HCT116 (cell line): ENCODE data around the gene ZC3H8. TPM values are rescaled to one million over a fixed set of nuclear protein-coding genes. Genes with fewer than 3 reads are reported as not detected.

Source experiments
- ATAC-seq: fragments of 200-7000 bp; cut with Tn5 transposase; 2 replicates; pipeline ENCODE4 v1.9.1; 2020; ENCODE audit warnings: mild to moderate bottlenecking, moderate library complexity
- BruUV-seq: library from RNA; stranded (reverse); fragments of 400-500 nt; replicated peaks from 2 replicates; lab custom pipeline; 2021; lab: Mats Ljungman, UMichigan
- CTCF ChIA-PET: fragments of 300-600 bp; sonication (Branson Sonifier 250); formaldehyde crosslinking; loops from one replicate; lab custom pipeline; 2021; ENCODE audit warnings: antibody characterized with exemption; lab: Charles Lee
- POLR2A ChIA-PET: fragments of 300-600, 350-600 bp; sonication (Branson Sonifier 250); formaldehyde crosslinking; loops from one replicate; lab custom pipeline; 2021; ENCODE audit warnings: antibody characterized with exemption; lab: Charles Lee
- RAD21 ChIA-PET, 2 experiments: fragments of 300-600 bp; sonication (Branson Sonifier 250); formaldehyde crosslinking; loops; one replicate each; lab custom pipeline; 2023; ENCODE audit warnings: low total read pairs in 2 of 2; ENCODE audit not compliant: uncharacterized antibody in 2 of 2, unreplicated experiment in 2 of 2, low non-redundant PET in 1 of 2; lab: Charles Lee
- DNase-seq: peaks from one replicate; pipeline ENCODE4 v3.0.0-alpha.2; 2010; ENCODE audit warnings: low read depth, low spot score
- H2AFZ ChIP-seq: fragments of 200-600 bp; shearing (Covaris generic), sonication (generic); 2 replicates; pipeline ENCODE4 v1.6.1; 2017; ENCODE audit warnings: low read depth, mixed run types, mixed read lengths, antibody characterized with exemption, low read length; ENCODE audit not compliant: poor library complexity, severe bottlenecking
- H3K27ac ChIP-seq: 2 replicates; pipeline ENCODE4 v1.5.1; 2012; ENCODE audit warnings: low read depth, low read length
- H3K27me3 ChIP-seq: fragments of 200-600 bp; sonication (generic); 2 replicates; pipeline ENCODE4 v1.6.1; 2016; ENCODE audit warnings: mixed run types, low read length, mixed read lengths; ENCODE audit not compliant: insufficient read depth
- H3K36me3 ChIP-seq, 2 experiments: fragments of 200-500 bp in 1 of 2; fragments of 200-600 bp in 1 of 2; sonication (Bioruptor generic) in 1 of 2; sonication (generic) in 1 of 2; 2 replicates each; pipeline versions ENCODE4 v1.5.1 to v1.6.1; 2014 to 2016; ENCODE audit warnings: low read length in 2 of 2, inconsistent platforms in 1 of 2, mixed read lengths in 1 of 2, mixed run types in 1 of 2; ENCODE audit not compliant: insufficient read depth in 2 of 2, control insufficient read depth in 1 of 2
- H3K4me1 ChIP-seq, 2 experiments: fragments of 200-600 bp in 1 of 2; sonication (generic) in 1 of 2; 2 replicates each; pipeline versions ENCODE4 v1.5.1 to v1.6.1; 2012 to 2017; ENCODE audit warnings: low read length in 2 of 2, inconsistent platforms in 1 of 2, mild to moderate bottlenecking in 1 of 2, mixed read lengths in 1 of 2, mixed run types in 1 of 2, moderate library complexity in 1 of 2; ENCODE audit not compliant: insufficient read depth in 2 of 2, control insufficient read depth in 1 of 2
- H3K4me2 ChIP-seq: fragments of 200-600 bp; sonication (generic); 2 replicates; pipeline ENCODE4 v1.6.1; 2017; ENCODE audit warnings: mixed run types, low read length, mixed read lengths
- H3K4me3 ChIP-seq, 2 experiments: fragments of 200-600 bp in 1 of 2; sonication (generic) in 1 of 2; replicated peaks in 1 of 2; 2 replicates each; pipeline ENCODE4 v1.5.1; 2011 to 2016; ENCODE audit warnings: low read length in 2 of 2, control low read depth in 1 of 2, low read depth in 1 of 2, mild to moderate bottlenecking in 1 of 2, mixed read lengths in 1 of 2, mixed run types in 1 of 2
- H3K79me2 ChIP-seq: fragments of 200-600 bp; sonication (generic); 2 replicates; pipeline ENCODE4 v1.6.1; 2017; ENCODE audit warnings: mild to moderate bottlenecking, mixed run types, low read length, moderate library complexity, mixed read lengths; ENCODE audit not compliant: insufficient read depth
- H3K9ac ChIP-seq: fragments of 200-600 bp; sonication (generic); 2 replicates; pipeline ENCODE4 v1.6.1; 2016; ENCODE audit warnings: low read length, mixed read lengths
- H3K9me2 ChIP-seq: fragments of 200-600 bp; sonication (generic), shearing (Covaris generic); 2 replicates; pipeline ENCODE4 v1.6.1; 2017; ENCODE audit warnings: mixed run types, mild to moderate bottlenecking, moderate library complexity; ENCODE audit not compliant: insufficient read depth
- H3K9me3 ChIP-seq, 2 experiments: fragments of 200-500 bp in 1 of 2; fragments of 200-600 bp in 1 of 2; sonication (Bioruptor generic) in 1 of 2; sonication (generic) in 1 of 2; 2 replicates each; pipeline ENCODE4 v1.6.1; 2014 to 2017; ENCODE audit warnings: low read length in 2 of 2, mixed read lengths in 2 of 2, inconsistent platforms in 1 of 2, low read depth in 1 of 2, mild to moderate bottlenecking in 1 of 2, mixed run types in 1 of 2, moderate library complexity in 1 of 2; ENCODE audit not compliant: control insufficient read depth in 1 of 2, insufficient read depth in 1 of 2
- H4K20me1 ChIP-seq: fragments of 200-600 bp; sonication (generic), shearing (Covaris generic); 2 replicates; pipeline ENCODE4 v1.6.1; 2017; ENCODE audit warnings: mixed run types, mild to moderate bottlenecking, moderate library complexity; ENCODE audit not compliant: insufficient read depth
- CBX3 ChIP-seq: IDR thresholded peaks from 2 replicates; pipeline ENCODE4 v1.6.1; 2012; ENCODE audit warnings: low read depth
- CEBPB ChIP-seq: IDR thresholded peaks from 2 replicates; pipeline ENCODE4 v1.6.1; 2012; ENCODE audit warnings: low read depth
- EGR1 ChIP-seq: IDR thresholded peaks from 2 replicates; pipeline ENCODE4 v1.6.1; 2012; ENCODE audit warnings: low read depth
- FOSL1 ChIP-seq: IDR thresholded peaks from 2 replicates; pipeline ENCODE4 v1.6.1; 2012; ENCODE audit warnings: low read depth
- POLR2AphosphoS5 ChIP-seq: IDR thresholded peaks from 2 replicates; pipeline ENCODE4 v1.6.1; 2011; ENCODE audit warnings: mild to moderate bottlenecking, low read depth, low read length, moderate library complexity
- YY1 ChIP-seq: IDR thresholded peaks from 2 replicates; pipeline ENCODE4 v1.6.1; 2011; ENCODE audit warnings: low read length, low read depth, moderate library complexity, mild to moderate bottlenecking; ENCODE audit not compliant: insufficient replicate concordance; ENCODE audit errors: extremely low read depth
- ZFX ChIP-seq: fragments of 450-650 bp; IDR thresholded peaks from 2 replicates; pipeline ENCODE4 v1.6.1; 2017
- ZNF274 ChIP-seq: fragments of 200-500 bp; sonication (Bioruptor generic); IDR thresholded peaks from 2 replicates; pipeline ENCODE4 v1.6.1; 2014; ENCODE audit warnings: mild to moderate bottlenecking, low read depth, low read length, inconsistent platforms
- intact Hi-C: fragments of 100-400 bp; cut with micrococcal nuclease; formaldehyde crosslinking; loops from 2 replicates; pipeline ENCODE4 v1.10.0; 2022
- total RNA-seq: library from RNA; stranded (reverse); gene quantifications from one replicate; pipeline ENCODE4 v1.2.1, GENCODE V29; 2021; ENCODE audit not compliant: unreplicated experiment

The ZC3H8 gene
- total RNA-seq, 1 experiment from 2014 or later, result 13.4 TPM

GRCh38 chr2:112295407-112296078, 40.7 kb upstream of the ZC3H8 start (continued):
- TF ChIP-seq EGR1 (no peak), CEBPB (no peak), POLR2AphosphoS5 (no peak), ZNF274 (no peak), YY1 (no peak), FOSL1 (no peak)

GRCh38 chr2:112293636-112294401, 39.0 kb upstream of the ZC3H8 start:
- TF ChIP-seq ZNF274 (no peak), ZFX (no peak), POLR2AphosphoS5 (no peak), CBX3 (no peak)
- H3K79me2 ChIP-seq, result no peaks in the 10 kb centered on the region
- CTCF ChIA-PET, result no interaction called here
- H2AFZ ChIP-seq, result no peak overlapping the region
- no peaks in the 10 kb centered on the region for H3K9me2 ChIP-seq
- H4K20me1 ChIP-seq, result no peaks in the 10 kb centered on the region
- H3K9ac ChIP-seq, result no peak overlapping the region
- no peak for DNase-seq
- intact Hi-C loops, result no loop called here
- RAD21 ChIA-PET, result no interaction called here
- POLR2A ChIA-PET, result no interaction called here
- no peaks in the 10 kb centered on the region for H3K9me3 ChIP-seq
- BruUV-seq, result no TSS peak
- no peak overlapping the region for H3K27ac ChIP-seq
- no peaks in the 10 kb centered on the region for H3K36me3 ChIP-seq
- H3K4me2 ChIP-seq, result no peak overlapping the region
- ATAC-seq, result no peak
- H3K4me3 ChIP-seq, result no peak overlapping the region
- H3K4me1 ChIP-seq, result no peaks in the 10 kb centered on the region
- no peaks in the 10 kb centered on the region for H3K27me3 ChIP-seq
